Skeletal muscle cell (primary cell): ENCODE data around the gene VPS54.

ENCODE experiments used
- DNase-seq: peaks from one replicate; pipeline ENCODE4 v3.0.0-alpha.2; 2010; ENCODE audit warnings: low read depth
- H3K4me3 ChIP-seq: 2 replicates; pipeline ENCODE4 v1.5.1; 2011; ENCODE audit warnings: low read depth, mild to moderate bottlenecking, control low read depth, low read length, moderate library complexity

VPS54 gene

DNA sequence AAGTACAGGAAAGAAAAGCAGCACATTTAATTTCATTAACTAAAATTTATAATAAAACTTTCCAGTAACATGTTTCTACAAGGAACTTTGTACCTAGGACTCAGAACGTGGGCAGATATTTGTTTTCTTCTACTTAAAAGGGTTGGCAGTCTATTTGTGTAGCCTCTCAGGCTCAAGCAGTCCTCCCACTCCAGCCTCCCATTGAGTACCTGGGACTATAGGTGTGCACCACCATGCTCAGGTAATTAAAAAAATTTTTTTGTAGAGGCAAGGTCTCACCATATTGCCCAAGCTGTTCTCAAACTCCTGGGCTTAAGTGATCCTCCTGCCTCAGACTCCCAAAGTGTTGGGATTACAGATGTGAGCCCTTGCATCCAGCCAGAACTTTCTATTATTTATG, 140.7 kb downstream of the VPS54 start:
- H3K4me3 ChIP-seq: no peak overlapping the region
- DNase-seq: no peak

DNA sequence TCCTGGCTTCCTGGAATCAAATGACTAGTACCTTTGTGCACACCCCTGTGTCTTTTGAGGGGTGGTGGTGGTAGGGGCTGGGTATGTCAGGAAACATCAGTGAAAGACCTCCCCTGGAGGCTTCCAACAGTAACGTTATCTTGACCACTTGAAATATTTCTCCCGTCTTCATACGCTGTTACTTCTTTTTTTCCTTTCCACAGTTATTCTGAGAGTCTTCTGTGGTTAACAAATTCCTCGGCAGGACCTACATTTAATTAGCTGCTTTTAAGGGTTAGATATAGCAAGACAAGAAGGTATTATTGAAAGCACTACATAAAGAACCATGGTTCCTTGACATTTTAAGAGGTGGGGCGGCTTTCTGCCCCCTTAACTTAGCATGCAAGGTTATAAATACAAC, 142.9 kb downstream of the VPS54 start:
- H3K4me3 ChIP-seq: no peak overlapping the region
- DNase-seq: no peak

DNA sequence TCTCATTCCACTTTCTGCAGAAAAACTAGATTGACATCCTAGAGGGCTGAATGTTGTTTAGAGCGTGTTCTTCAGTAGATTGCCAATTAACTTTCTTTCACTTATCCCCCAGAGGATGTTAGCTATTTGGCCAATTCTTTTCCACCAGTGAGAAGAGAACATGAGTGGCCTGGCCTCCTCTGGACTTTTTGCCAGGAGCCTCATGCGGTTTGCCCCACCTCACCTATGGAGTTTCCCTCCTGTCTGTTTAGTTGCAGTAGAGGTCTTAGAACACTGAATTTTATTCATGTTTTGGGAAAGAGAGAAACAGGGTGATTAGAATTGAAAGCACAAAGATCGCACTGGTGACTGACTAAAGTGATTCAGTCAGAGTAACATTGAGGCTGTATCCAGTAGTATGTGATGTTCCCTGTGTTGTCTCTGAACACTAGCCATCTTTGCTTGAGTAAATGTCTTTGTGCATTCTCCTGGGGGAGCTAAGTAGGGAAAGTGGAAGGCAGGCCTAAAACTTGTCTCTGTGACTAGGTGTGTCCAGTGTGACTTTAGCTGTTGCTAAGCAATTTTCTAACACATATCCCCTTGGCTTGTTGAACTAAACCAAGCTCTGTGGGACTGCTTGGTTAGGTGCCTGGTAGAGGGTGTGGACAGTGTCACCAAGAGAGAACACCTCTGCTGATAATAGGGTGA, 143.5 kb downstream of the VPS54 start:
- DNase-seq: no peak
- no peak overlapping the region for H3K4me3 ChIP-seq

DNA sequence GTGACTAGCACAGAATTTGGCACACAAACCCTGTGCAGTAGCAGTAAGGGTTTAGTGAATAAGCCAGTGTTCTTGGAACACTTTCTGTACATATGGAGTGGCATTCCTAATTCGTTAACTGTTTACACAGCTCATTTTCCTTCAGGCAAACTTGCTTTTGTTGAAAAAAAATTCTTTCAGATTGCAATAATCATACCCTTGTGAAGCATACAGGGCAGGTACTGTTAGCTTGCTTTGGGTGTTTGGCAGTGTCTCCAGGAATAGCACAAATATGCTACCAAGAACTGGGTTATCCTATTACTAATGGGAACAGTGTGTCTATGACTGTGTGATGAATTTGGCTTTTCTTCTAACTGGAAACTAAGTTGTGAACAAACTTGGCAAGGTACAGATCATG, 144.1 kb downstream of the VPS54 start:
- no peak overlapping the region for H3K4me3 ChIP-seq
- no peak for DNase-seq

DNA sequence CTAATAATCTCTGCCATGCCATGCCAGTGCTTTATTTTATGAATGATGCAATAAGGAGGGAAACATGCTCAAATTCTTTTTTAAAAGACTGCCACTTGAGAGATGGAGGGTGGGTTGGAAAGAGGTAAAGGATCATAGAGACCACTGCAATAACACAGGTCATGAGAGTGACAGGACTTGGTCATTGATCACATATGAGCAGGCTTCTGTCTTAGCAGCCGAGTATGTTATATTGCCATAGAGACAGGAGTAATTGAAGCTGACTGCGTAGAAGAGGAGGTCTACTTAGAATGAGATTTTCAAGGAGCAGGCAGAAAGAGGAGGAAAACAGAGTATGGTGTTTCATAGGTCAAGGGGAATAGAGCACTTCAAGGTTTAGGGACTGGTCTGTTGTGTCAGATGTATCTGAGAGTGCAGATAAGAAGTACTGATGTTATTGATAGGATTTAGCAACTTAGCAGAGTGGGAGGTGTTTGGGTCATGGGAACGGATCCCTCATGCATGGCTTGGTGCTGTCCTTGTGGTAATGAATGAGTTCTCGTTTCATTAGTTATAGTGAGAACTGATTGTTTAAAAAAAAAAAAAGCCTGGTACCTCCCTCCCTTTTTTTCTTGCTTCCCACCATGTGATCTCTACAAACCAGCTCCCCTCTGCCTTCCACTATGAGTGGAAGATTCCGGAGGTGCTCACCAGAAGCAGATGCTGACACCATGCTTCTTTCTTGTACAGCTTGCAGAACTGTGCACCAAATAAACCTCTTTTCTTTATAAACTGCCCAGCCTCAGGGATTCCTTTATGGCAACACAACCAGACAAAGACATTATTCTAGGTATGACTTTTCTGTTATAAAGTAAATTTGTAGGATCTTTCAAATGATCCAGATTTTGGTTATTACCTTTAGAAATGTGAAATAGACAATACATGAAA, 144.8 kb downstream of the VPS54 start:
- no peak for DNase-seq
- H3K4me3 ChIP-seq: no peak overlapping the region

DNA sequence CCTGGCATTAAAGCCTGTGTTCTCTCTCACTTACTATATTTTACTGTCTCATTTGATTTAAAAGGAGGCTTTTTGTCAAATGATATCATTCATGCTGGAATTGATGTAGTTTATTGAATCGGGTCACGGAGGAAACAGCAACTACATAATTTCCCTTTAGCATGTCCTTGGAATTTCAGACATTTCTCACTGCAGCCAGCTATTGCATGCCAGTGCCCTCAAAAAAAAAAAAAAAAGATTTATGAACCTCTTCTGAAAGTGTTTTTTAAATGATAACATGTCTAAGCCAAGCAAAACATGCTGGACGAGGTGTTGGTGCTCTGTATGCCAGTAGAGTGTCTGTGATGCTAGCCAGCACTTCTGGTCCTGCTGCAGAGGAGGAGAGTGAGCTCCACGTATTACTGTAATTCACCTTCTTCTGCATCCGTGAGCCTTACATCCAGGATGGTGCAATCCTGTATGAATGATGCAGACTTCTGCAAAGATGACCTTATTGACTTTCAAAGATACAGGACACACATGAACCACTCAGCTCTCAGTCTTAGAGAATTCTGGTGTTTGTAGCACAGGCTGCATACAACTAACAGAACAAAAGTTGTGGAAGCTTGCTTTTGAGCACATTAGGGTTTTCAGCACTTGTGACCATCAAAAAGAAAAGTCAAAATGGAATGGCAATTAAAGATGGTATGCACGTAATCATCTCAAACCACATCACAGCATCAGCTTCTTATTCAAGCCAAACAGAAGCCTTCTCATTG, 146.5 kb downstream of the VPS54 start:
- H3K4me3 ChIP-seq: no peak overlapping the region
- DNase-seq: no peak

DNA sequence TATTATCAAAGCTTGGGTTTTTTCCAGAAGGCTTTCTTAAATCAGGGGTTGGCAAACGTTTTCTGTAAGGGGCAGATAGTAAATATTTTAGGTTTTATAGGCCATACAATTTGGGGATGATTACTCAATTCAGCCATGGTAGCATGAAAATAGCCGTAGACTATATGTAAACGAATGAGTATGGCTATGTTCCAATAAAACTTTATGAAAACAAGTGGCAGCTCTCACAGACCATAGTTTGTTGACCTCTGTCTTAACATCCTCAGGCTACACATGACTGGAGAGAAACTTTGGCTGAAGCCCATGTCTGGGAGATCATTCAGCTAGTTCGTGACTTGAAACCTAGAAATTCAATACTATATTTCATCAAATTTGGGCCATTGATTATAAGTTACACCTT, 147.4 kb downstream of the VPS54 start:
- DNase-seq: no peak

DNA sequence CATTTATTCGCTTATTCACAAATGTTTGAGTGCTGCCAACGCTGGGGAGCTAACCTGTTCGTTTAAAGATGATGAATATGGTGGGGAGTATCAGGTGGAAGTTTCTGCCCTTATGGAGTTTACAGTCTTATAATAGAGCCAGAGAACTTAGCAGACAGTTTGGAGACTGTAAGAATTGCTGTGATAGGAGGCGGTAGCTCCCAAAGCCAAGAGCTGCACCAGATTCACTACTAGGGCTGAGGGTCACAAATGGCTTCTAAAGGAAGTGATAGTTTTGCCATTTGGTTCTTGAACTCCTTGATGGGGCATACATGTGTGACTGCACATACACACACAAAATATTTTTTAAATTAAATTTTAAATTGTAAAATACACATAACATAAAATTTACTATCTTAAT, 148.5 kb downstream of the VPS54 start:
- H3K4me3 ChIP-seq: no peak overlapping the region
- no peak for DNase-seq

More for the DNA sequence above, 147.4 kb downstream of the VPS54 start:
- H3K4me3 ChIP-seq: no peak overlapping the region

DNA sequence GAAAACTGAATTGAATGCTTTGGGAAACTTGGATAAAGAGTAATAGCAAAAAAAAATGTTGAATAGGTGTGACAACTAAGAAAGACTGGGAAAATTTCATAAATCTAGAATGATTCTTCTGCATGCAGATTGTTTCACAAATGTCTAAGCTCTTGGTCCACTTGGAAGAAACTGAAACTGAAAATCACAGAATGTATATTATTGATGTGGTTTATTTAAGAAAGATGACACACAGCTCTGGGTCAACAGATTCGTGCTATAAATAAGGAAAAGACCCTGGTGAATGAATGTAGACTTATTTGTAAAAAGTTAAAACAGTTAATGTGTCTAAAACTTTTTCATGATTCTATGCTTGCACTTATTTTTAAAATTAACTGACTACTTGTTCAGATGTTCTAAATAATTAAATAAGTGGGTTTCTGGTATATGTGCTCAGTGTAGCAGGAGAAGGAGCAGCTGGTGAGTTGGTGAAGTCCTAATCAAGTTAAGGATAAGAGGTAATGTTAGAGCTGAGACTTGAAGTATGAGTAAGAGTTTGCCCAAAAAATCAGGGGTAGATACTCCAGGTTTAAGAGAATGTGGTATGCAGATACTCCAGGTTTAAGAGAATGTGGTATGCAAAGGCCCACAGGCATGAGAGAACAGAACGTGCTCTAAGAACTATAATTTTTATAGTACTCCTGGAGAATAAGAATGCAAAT, 153.1 kb downstream of the VPS54 start:
- DNase-seq: no peak
- H3K4me3 ChIP-seq: no peak overlapping the region

DNA sequence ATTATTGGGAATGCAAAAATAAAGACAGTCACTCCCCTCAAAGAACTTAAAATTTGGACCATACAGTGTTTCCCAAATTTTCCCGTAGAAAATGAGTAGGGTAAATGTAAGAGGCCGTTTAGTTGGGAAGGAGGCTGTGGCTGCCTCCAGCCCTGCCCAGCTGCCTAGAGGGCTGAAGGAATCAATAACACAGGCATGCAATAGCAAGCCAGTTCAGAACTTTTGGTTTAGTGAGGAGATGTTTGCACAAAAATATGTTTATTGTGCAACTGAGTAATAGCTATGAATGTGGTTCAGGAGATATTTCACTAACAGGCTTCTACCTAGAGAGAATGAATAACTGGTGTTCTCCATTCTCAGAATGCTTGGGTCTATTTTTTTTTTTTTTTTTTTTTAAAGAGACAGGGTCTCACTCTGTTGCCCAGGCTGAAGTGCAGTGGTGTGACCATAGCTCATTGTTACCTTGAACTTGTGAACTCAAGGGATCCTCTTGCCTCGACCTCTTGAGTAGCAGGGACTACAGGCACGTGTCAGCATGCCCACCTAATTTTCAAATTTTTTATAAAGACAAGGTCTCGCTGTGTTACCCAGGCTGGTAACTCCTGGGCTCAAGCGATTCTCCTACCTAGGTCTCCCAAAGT, 153.9 kb downstream of the VPS54 start:
- no peak overlapping the region for H3K4me3 ChIP-seq
- DNase-seq: no peak

DNA sequence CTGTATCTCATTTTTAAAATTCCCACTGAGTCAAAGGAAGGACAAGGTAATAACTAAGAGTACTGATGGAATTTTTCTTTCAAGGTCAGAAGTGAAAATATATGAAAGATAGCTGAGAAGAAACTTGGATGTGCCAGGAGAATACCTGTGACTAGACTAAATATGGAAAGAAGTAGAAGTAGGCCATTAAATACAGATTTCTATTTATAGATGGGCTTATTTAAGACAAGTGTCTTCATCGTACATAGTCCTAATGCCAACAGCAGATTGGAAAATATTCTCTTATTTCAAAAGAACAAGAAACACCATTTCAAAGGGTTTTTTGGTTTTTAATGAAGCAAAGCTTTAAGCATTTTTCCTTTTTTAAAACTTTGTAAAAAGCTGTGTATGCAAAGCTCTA, 155.5 kb downstream of the VPS54 start:
- no peak for DNase-seq
- H3K4me3 ChIP-seq: no peak overlapping the region

DNA sequence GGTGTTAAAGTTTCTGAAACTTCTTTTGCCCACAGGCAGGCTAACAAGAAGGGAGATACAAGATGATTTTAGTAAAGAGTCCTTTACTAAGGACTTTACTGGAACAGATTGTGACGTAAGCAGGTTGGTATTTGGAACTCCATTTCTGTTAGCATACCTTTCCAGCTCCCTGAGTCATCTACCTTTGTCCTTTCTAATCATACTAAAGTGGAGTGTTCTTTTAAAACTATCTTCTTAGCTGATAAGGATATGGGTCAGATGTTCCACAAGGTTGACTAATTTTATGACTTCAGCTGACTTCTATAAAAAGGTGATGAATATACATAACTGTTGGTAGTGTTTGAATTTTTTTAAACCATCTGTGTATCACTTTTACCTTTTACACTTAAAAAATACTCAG, 156.4 kb downstream of the VPS54 start:
- no peak for DNase-seq
- H3K4me3 ChIP-seq: no peak overlapping the region

DNA sequence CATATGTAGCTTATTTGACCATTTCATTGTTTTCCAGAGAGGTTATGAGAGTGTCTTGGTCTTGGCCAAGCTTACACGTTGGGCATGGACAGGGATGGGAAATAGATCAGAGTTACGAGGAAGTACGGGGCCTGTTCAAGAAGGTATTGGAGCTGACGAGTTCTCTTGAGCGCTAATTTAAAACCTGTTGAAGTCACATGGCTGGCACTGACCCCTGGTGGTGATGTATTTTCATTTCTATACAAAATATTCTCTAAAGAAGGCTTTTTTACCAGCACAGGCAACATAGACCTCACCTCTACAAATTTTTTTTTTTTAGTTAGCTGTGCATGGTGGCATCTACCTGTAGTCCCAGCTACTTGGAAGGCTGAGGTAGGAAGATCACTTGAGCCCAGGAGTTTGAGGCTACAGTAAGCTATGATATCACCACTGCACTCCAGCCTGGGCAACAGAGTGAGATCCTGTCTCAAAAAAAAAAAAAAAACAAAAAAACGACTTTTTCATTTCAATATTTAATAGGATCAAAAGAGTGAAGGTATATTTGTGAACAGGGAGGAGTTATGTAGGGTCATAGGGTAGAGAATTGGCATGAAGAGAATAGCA, 157.9 kb downstream of the VPS54 start:
- DNase-seq: no peak
- no peak overlapping the region for H3K4me3 ChIP-seq

DNA sequence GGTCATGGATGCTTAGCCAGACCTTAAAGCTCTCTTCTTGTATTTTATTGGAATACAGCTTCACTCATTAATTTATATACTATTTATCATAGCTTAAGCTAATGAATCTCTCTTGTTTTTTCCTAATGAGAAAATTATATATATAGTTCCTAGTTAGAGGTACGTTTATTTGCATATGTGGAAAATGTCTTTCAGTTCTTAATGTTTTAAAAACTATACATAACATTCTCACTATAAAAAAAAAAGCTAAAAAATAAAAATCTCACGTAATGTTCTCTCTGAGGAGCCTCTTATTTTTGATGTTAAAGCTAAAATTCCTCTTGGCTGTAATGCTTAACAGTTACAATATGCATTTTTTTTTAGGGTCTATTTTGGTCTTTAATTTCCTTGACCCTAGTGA, 160.9 kb downstream of the VPS54 start:
- no peak overlapping the region for H3K4me3 ChIP-seq
- no peak for DNase-seq

DNA sequence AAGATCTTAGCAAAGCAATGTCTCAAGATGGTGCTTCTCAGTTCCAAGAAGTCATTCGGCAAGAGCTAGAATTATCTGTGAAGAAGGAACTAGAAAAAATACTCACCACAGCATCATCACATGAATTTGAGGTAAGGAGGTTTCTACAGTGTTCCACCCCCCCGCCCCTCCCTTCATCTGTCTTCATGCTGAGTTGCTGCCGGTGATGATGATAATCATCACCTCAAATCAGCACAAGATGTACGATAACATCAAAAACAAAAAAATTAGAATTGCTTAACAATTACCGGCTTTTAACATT, 163.0 kb downstream of the VPS54 start:
- no peak for DNase-seq
- H3K4me3 ChIP-seq: no peak overlapping the region

DNA sequence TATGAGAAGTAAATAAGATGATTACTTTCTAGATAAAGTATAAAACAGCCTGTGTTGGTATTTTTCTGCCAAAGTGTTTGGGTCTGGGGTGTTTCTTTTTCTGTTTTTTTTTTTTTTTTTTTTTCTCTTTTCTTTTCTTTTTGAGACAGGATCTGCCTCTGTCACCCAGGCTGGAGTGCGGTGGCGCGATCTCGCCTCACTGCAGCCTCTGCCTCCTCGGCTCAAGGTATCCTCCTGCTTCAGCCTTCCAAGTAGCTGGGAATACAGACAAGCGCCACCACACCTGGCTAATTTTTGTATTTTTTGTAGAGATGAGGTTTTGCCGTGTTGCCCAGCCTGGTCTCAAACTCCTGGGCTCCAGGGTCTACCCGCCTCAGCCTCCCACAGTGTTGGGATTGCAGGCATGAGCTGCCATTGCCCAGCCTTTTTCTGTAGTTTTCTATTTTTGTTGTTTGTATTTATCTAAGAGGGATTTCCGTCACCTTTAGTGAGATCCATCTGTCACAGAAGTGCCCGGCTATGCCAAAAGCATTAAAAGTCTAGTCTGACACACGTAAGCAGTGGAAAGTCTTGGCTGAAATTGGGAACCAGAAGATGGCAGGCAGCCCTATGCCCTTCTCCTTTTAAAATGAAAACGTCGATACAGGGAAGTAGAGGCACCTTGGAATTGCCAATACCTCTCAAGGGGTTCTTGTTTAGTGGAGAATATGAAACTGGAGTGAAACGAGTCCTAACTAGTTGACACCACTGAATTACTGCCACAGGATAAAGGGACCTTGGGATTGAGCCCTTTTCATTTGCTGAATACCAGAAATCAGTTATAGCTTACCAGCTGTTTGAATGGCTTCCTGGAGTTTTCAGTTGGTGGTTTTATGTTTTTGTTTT, 163.6 kb downstream of the VPS54 start:
- DNase-seq: no peak
- H3K4me3 ChIP-seq: no peak overlapping the region

DNA sequence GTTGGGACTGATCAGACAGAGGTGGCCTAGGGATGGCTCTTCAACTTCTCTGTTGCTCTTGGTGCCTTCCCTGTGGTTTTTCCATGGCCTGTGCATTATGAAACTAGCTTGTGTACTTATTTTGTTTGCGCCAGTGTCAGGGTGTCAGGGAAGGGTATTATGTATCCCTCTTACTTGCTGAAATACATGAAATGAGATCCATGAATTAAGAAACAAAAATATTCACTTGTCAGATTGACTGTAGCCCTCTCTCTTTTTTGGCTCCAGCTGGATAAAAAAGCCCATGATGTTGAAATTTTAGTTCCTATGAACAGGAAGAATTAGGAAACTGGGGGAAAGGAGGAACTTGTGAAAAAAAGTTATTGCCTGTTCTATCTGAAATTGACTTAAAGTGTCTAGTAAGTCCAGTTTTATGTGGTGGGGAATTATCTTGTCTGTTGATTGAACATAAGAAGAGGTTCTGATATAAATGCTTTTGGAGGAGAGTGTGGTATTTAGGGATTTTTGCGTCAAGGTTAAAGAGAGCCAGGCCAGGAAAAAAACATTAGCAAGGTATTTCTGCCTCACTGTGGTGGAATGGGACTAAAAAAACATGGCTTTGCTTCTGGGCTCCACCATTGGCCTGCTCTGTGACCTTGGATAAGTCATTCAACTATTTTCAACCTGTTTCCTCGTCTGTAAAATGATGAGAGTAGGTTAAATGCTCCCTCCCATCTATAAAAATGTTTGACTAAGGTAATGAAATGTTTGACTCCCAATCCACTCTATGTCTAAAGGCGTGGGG, 165.5 kb downstream of the VPS54 start:
- no peak overlapping the region for H3K4me3 ChIP-seq
- DNase-seq: no peak
